Ovary (tissue), 3 donors: ENCODE data around the gene IARS1.

Experiments
- CTCF ChIP-seq, 3 donors: fragments of 450-650 bp in 2 of 3; fragments of 200-600 bp in 1 of 3; IDR thresholded peaks; one replicate each; pipeline versions ENCODE4 v1.5.1 to v1.8.0; 2016 to 2022; ENCODE audit warnings: antibody characterized with exemption in 3 of 3, mild to moderate bottlenecking in 1 of 3
- EP300 ChIP-seq: sonication (generic); formaldehyde crosslinking; IDR thresholded peaks from one replicate; pipeline ENCODE4 v1.6.1; 2017; ENCODE audit warnings: antibody characterized with exemption
- donor health status: DM: no; HTN: no; CAD: no.

- TF ChIP-seq CTCF (IDR thresholded peaks at IDR 0.05), result no peak
- no peak for TF ChIP-seq EP300
Measured at GRCh38 chr9:92293075-92293354, 482 bp downstream of the IARS1 start.
